H1 (cell line): ENCODE data around the gene SRSF7. TPM values are rescaled to one million over a fixed set of nuclear protein-coding genes. Genes with fewer than 3 reads are reported as not detected.

ENCODE experiments used
- CTCF ChIA-PET: fragments of 300-600 bp; sonication (Branson Sonifier 250); formaldehyde crosslinking; loops from one replicate; lab custom pipeline; 2021; ENCODE audit not compliant: partially characterized antibody; lab: Charles Lee
- POLR2A ChIA-PET: fragments of 300-600 bp; sonication (Branson Sonifier 250); formaldehyde crosslinking; loops from one replicate; lab custom pipeline; 2021; ENCODE audit warnings: inconsistent platforms; ENCODE audit not compliant: partially characterized antibody; lab: Charles Lee
- DNase-seq, 2 experiments: peaks; one replicate each; pipeline versions ENCODE4 v3.0.0 to v3.0.0-alpha.2; 2010 to 2022; ENCODE audit warnings: low spot score in 2 of 2, low read depth in 1 of 2, mixed read lengths in 1 of 2
- FAIRE-seq: peaks from 2 replicates; lab custom pipeline; 2011; peaks lifted over from hg19 to GRCh38; lab: Jason Lieb, UNC
- H2AFZ ChIP-seq: 2 replicates; pipeline ENCODE4 v1.8.1; 2012; ENCODE audit warnings: low read length, inconsistent platforms
- H2AK5ac ChIP-seq: 2 replicates; pipeline ENCODE4 v1.6.1; 2013; ENCODE audit warnings: low read depth, low read length
- H2BK120ac ChIP-seq: replicated peaks from 2 replicates; pipeline ENCODE3; 2013; ENCODE audit warnings: low read depth, low read length, inconsistent platforms
- H2BK12ac ChIP-seq: 2 replicates; pipeline ENCODE4 v1.6.1; 2013; ENCODE audit warnings: low read depth, low read length
- H2BK15ac ChIP-seq: 2 replicates; pipeline ENCODE4 v1.6.1; 2013; ENCODE audit warnings: low read length
- H2BK20ac ChIP-seq: 2 replicates; pipeline ENCODE4 v1.6.1; 2013; ENCODE audit warnings: low read length
- H2BK5ac ChIP-seq: 2 replicates; pipeline ENCODE4 v1.6.1; 2013; ENCODE audit warnings: low read depth, low read length
- H3K14ac ChIP-seq: 2 replicates; pipeline ENCODE4 v1.6.1; 2013; ENCODE audit warnings: inconsistent platforms; ENCODE audit not compliant: insufficient read length
- H3K18ac ChIP-seq: 2 replicates; pipeline ENCODE4 v1.6.1; 2013; ENCODE audit warnings: low read length; ENCODE audit errors: extremely low read depth
- H3K23ac ChIP-seq: 2 replicates; pipeline ENCODE4 v1.6.1; 2013; ENCODE audit warnings: inconsistent platforms; ENCODE audit not compliant: insufficient read length
- H3K23me2 ChIP-seq: 2 replicates; pipeline ENCODE4 v1.6.1; 2013; ENCODE audit warnings: low read depth, low read length
- H3K27ac ChIP-seq: 2 replicates; pipeline ENCODE4 v1.6.1; 2011; ENCODE audit warnings: low read depth, low read length, inconsistent platforms
- H3K27me3 ChIP-seq, 4 experiments: replicated peaks in 1 of 4; 1 replicate in 1 of 4; 2 replicates in 3 of 4; pipeline versions ENCODE4 v1.6.1 to v1.8.1; 2011 to 2013; ENCODE audit warnings: low read length in 3 of 4, mild to moderate bottlenecking in 3 of 4, inconsistent platforms in 2 of 4, mixed read lengths in 2 of 4, moderate library complexity in 1 of 4; ENCODE audit not compliant: control insufficient read depth in 3 of 4, insufficient read depth in 3 of 4; ENCODE audit errors: extremely low read depth in 1 of 4
- H3K36me3 ChIP-seq, 4 experiments: 2 replicates each; pipeline versions ENCODE4 v1.6.1 to v1.8.1; 2011 to 2013; ENCODE audit warnings: mild to moderate bottlenecking in 4 of 4, low read length in 3 of 4, moderate library complexity in 2 of 4, control low read depth in 1 of 4, inconsistent platforms in 1 of 4; ENCODE audit not compliant: insufficient read depth in 4 of 4, control insufficient read depth in 2 of 4
- H3K4ac ChIP-seq: replicated peaks from 2 replicates; pipeline ENCODE3; 2013; ENCODE audit warnings: low read length, low read depth, mixed read lengths, inconsistent platforms; ENCODE audit not compliant: insufficient read length
- H3K4me1 ChIP-seq, 4 experiments: replicated peaks in 1 of 4; 1 replicate in 1 of 4; 2 replicates in 3 of 4; pipeline versions ENCODE4 v1.6.1 to v1.8.1; 2011 to 2013; ENCODE audit warnings: low read length in 3 of 4, inconsistent platforms in 2 of 4, mixed read lengths in 1 of 4; ENCODE audit not compliant: insufficient read depth in 4 of 4, control insufficient read depth in 3 of 4
- H3K4me2 ChIP-seq, 2 experiments: 2 replicates each; pipeline versions ENCODE4 v1.6.1 to v1.8.1; 2011 to 2013; ENCODE audit warnings: low read depth in 2 of 2, low read length in 2 of 2, control low read depth in 1 of 2, inconsistent platforms in 1 of 2, mild to moderate bottlenecking in 1 of 2; ENCODE audit not compliant: insufficient read depth in 1 of 2
- H3K4me3 ChIP-seq, 4 experiments: fragments of 200-600, 300-600 bp in 1 of 4; sonication (generic), shearing (Covaris generic), sonication (Bioruptor Twin) in 1 of 4; 2 replicates each; pipeline versions ENCODE4 v1.5.1 to v1.8.1; 2011 to 2016; ENCODE audit warnings: low read length in 4 of 4, low read depth in 3 of 4, control low read depth in 2 of 4, inconsistent platforms in 2 of 4, mild to moderate bottlenecking in 2 of 4, mixed read lengths in 1 of 4, moderate library complexity in 1 of 4; ENCODE audit not compliant: insufficient read depth in 2 of 4; ENCODE audit errors: extremely low read depth in 1 of 4
- H3K56ac ChIP-seq: replicated peaks from 2 replicates; pipeline ENCODE3; 2013; ENCODE audit warnings: low read depth, mild to moderate bottlenecking, mixed read lengths, low read length, inconsistent platforms; ENCODE audit not compliant: insufficient read length
- H3K79me1 ChIP-seq: 2 replicates; pipeline ENCODE4 v1.6.1; 2013; ENCODE audit warnings: low read depth, low read length, control low read depth
- H3K79me2 ChIP-seq, 2 experiments: 2 replicates each; pipeline versions ENCODE4 v1.6.1 to v1.8.1; 2012 to 2013; ENCODE audit warnings: low read length in 2 of 2, mild to moderate bottlenecking in 2 of 2, inconsistent platforms in 1 of 2; ENCODE audit not compliant: insufficient read depth in 2 of 2, control insufficient read depth in 1 of 2
- H3K9ac ChIP-seq, 4 experiments: replicated peaks in 1 of 4; 1 replicate in 1 of 4; 2 replicates in 3 of 4; pipeline versions ENCODE4 v1.6.1 to v1.8.1; 2011 to 2013; ENCODE audit warnings: low read depth in 3 of 4, low read length in 3 of 4, control low read depth in 2 of 4, mild to moderate bottlenecking in 2 of 4, moderate library complexity in 2 of 4, inconsistent platforms in 1 of 4; ENCODE audit errors: extremely low read depth in 1 of 4
- H3K9me3 ChIP-seq, 2 experiments: 2 replicates each; pipeline versions ENCODE4 v1.6.1 to v1.8.1; 2012 to 2013; ENCODE audit warnings: mild to moderate bottlenecking in 2 of 2, moderate library complexity in 2 of 2, control low read depth in 1 of 2, inconsistent platforms in 1 of 2, low read depth in 1 of 2, low read length in 1 of 2, mixed read lengths in 1 of 2; ENCODE audit not compliant: insufficient read depth in 2 of 2
- H4K20me1 ChIP-seq, 2 experiments: replicated peaks in 1 of 2; 2 replicates each; pipeline versions ENCODE3 to v1.8.1; 2011 to 2013; ENCODE audit warnings: inconsistent platforms in 2 of 2, low read length in 2 of 2, mild to moderate bottlenecking in 1 of 2; ENCODE audit not compliant: insufficient read depth in 2 of 2, control insufficient read depth in 1 of 2
- H4K5ac ChIP-seq: 2 replicates; pipeline ENCODE4 v1.6.1; 2013; ENCODE audit warnings: low read length, low read depth, mixed read lengths, inconsistent platforms; ENCODE audit not compliant: insufficient read length
- H4K8ac ChIP-seq: 2 replicates; pipeline ENCODE4 v1.8.0; 2013; ENCODE audit warnings: mild to moderate bottlenecking, moderate library complexity, low read length, inconsistent platforms; ENCODE audit not compliant: insufficient read depth; ENCODE audit errors: extremely low read depth
- H4K91ac ChIP-seq: replicated peaks from 2 replicates; pipeline ENCODE3; 2013; ENCODE audit warnings: low read length, mixed read lengths, inconsistent platforms; ENCODE audit not compliant: insufficient read length
- CTBP2 ChIP-seq: IDR thresholded peaks from 2 replicates; pipeline ENCODE4 v1.7.0; 2011; ENCODE audit warnings: borderline replicate concordance, mild to moderate bottlenecking, moderate library complexity, mixed read lengths, low read length; ENCODE audit not compliant: insufficient read depth, insufficient read length
- HDAC2 ChIP-seq, 2 experiments: fragments of 300-600 bp in 1 of 2; sonication (generic) in 1 of 2; IDR thresholded peaks; 2 replicates each; pipeline ENCODE4 v1.6.1; 2011 to 2012; ENCODE audit warnings: low read depth in 2 of 2, low read length in 2 of 2, mild to moderate bottlenecking in 2 of 2, moderate library complexity in 2 of 2, borderline replicate concordance in 1 of 2, inconsistent platforms in 1 of 2
- JUN ChIP-seq: IDR thresholded peaks from 2 replicates; pipeline ENCODE4 v1.6.1; 2011; ENCODE audit warnings: low read depth, mild to moderate bottlenecking, improper control_type of control experiment, low read length
- RAD21 ChIP-seq, 2 experiments: IDR thresholded peaks in 1 of 2; conservative IDR thresholded peaks in 1 of 2; 2 replicates each; pipeline ENCODE4 v1.6.1; 2011; ENCODE audit warnings: low read depth in 2 of 2, low read length in 2 of 2, improper control_type of control experiment in 1 of 2, inconsistent platforms in 1 of 2, mild to moderate bottlenecking in 1 of 2, moderate library complexity in 1 of 2
- SP1 ChIP-seq: IDR thresholded peaks from 2 replicates; pipeline ENCODE4 v1.6.1; 2011; ENCODE audit warnings: low read depth, low read length
- SUZ12 ChIP-seq: fragments of 200-600 bp; sonication (generic); IDR thresholded peaks from 2 replicates; pipeline ENCODE4 v1.6.1; 2012; ENCODE audit warnings: mild to moderate bottlenecking, inconsistent platforms, low read length, moderate library complexity, mixed read lengths
- TEAD4 ChIP-seq: IDR thresholded peaks from 2 replicates; pipeline ENCODE4 v1.6.1; 2012; ENCODE audit warnings: low read depth, low read length, inconsistent platforms, mixed read lengths
- YY1 ChIP-seq: IDR thresholded peaks from 2 replicates; pipeline ENCODE4 v1.6.1; 2011; ENCODE audit warnings: low read depth, mild to moderate bottlenecking, low read length
- WGBS, 2 experiments: shearing (Covaris generic) in 1 of 2; methylation state at CpG; one replicate each; pipeline versions ENCODE4 v1.1.6 to v1.1.7; 2013 to 2015; ENCODE audit warnings: low lambda C conversion rate in 2 of 2, mixed read lengths in 2 of 2, inconsistent platforms in 1 of 2, low coverage in 1 of 2, missing lambda C conversion rate in 1 of 2; ENCODE audit not compliant: insufficient replicate concordance in 2 of 2, insufficient coverage in 1 of 2, insufficient read length in 1 of 2; ENCODE audit errors: extremely low coverage in 1 of 2, missing lambda C conversion rate in 1 of 2; 5-methylcytosine and 5-hydroxymethylcytosine counted together
- polyA plus RNA-seq, 7 experiments: library from polyadenylated mRNA; depleted of rRNA in 3 of 7; stranded (reverse) in 5 of 7; unstranded in 2 of 7; fragments of >200 nt in 5 of 7; fragments of 200-250 nt in 2 of 7; gene quantifications; 1 replicate in 5 of 7; 2 replicates in 1 of 7; 4 replicates in 1 of 7; pipeline versions ENCODE4 v1.2.1 to v1.2.3, GENCODE V29; 2011 to 2013; ENCODE audit warnings: missing spikeins in 2 of 7, mixed read lengths in 2 of 7
- total RNA-seq: library from RNA; stranded (reverse); fragmentation: NEBNext Ultra II Directional; extraction: Animal tissue kit (Norgen Biotek cat#: 25700); gene quantifications from 2 replicates; pipeline ENCODE4 v1.2.1, GENCODE V29; 2021
- TF ChIP-seq, protein P1 (sequence below): IDR thresholded peaks from 2 replicates; pipeline ENCODE4 v1.6.1; 2011; ENCODE audit warnings: low read length, improper control_type of control experiment

SRSF7 gene
- total and polyA plus RNA-seq, 2 of the 8 experiments (the other 6 are each of a cell fraction or from before 2014, with no cell fraction given) = 370 to 415 TPM

DNA sequence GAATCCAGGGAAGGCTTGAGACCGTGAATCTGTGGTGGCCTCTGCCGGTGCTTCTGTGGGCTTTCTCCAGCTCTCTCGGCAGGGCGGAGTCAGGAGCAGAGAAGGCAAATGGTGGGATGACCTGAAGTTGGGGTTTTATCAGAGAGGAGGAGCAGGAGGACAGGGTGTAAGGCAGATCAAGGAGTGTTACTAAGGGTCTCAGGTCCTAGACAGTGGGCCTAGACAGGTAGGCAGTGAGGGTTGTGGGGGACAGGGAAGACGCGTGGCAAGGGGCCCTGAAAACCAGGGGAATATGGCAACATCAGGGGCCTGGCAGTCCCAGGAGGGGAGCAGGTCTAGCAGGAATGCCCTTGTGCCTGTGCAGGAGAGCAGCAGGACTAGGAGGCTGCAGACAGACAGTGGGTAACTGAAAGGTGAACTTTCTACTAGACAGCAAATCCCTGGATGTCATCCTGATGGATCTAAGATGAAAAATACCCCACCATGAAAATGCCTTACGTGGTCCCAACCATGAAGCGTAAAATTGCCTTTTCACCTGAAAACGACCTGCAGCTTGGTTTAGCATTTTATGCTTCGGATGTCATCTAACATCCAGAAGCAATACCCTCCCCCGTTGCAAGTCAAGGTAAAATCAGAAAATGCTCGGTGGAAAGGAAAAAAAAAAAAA, 42.1 kb downstream of the SRSF7 start:
- Histone ChIP-seq H3K14ac (no peak overlapping the region), H3K18ac (peak overlapping the region; percentile 19; the same call in 1 of the 2 replicates), H3K4me3 (no peak overlapping the region), H3K23me2 (peaks cover 3% of the 10 kb centered on the region; the same call in 1 of the 2 replicates), H3K27me3 (no peaks in the 10 kb centered on the region), H2BK120ac (no peak overlapping the region), H2AK5ac (no peak overlapping the region), H2BK5ac (no peak overlapping the region), H3K9me3 (0 out of 4 replicates have a peak, but pooled peaks cover 0 to 3% of the 10 kb centered on the region in 2 experiments), H4K91ac (no peak overlapping the region), H4K8ac (peak overlapping the region; percentile 57; the same call in 1 of the 2 replicates), H3K79me1 (no peaks in the 10 kb centered on the region), H3K9ac (no peak overlapping the region; a peak in 1 of 7 replicates), H3K4me1 (peaks cover 0 to 7% (median 3%) of the 10 kb centered on the region in 4 experiments; a peak in 3 of 7 replicates), H4K5ac (no peak overlapping the region), H3K36me3 (no peaks in the 10 kb centered on the region; a peak in 1 of 8 replicates), H2BK20ac (no peak overlapping the region), H2AFZ (no peak overlapping the region), H3K27ac (no peak overlapping the region), H3K4ac (no peak overlapping the region), H3K23ac (no peak overlapping the region), H2BK15ac (no peak overlapping the region), H2BK12ac (no peak overlapping the region), H3K4me2 (no peak overlapping the region), H3K79me2 (no peaks in the 10 kb centered on the region), H3K56ac (no peak overlapping the region), H4K20me1 (peaks cover 0 to 1% of the 10 kb centered on the region in 2 experiments)
- POLR2A ChIA-PET = interaction anchor here (0.6 kb wide), 1 partner anchor 180 kb away, joined by 3 read pairs; no protein-coding TSS in a partner anchor
- 82% methylated on average over 11 of the region's 12 CpGs; no CpG with 5 or more reads in 1 of the 2 experiments for WGBS, 2 experiments
- DNase-seq (peak in 1 of 2 experiments; percentile 48), FAIRE-seq (no peak)
- CTCF ChIA-PET = interaction anchor here (0.6 to 1.5 kb wide), 5 partner anchors 9 to 1771 kb away, joined by 3 to 5 read pairs (median 3); no protein-coding TSS in a partner anchor
- TF ChIP-seq SUZ12 = no peak
- TF ChIP-seq HDAC2 (IDR thresholded peaks at IDR 0.05; ENCODE audit: borderline replicate concordance in 1 of 2, low read depth in 2 of 2, low read length in 2 of 2) = no peak
- no peak for TF ChIP-seq JUN
- no peak for TF ChIP-seq TEAD4
- TF ChIP-seq RAD21 (IDR thresholded peaks at IDR 0.05 in 1 of 2, conservative IDR thresholded peaks at IDR 0.05 in 1 of 2; ENCODE audit: low read depth in 2 of 2, low read length in 2 of 2) = peak in 1 of 2 experiments; percentile 29; a peak in 1 of 4 replicates
- no peak for TF ChIP-seq SP1
- TF ChIP-seq, protein P1, sequence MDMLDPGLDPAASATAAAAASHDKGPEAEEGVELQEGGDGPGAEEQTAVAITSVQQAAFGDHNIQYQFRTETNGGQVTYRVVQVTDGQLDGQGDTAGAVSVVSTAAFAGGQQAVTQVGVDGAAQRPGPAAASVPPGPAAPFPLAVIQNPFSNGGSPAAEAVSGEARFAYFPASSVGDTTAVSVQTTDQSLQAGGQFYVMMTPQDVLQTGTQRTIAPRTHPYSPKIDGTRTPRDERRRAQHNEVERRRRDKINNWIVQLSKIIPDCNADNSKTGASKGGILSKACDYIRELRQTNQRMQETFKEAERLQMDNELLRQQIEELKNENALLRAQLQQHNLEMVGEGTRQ = no peak
- TF ChIP-seq CTBP2 = no peak
- TF ChIP-seq YY1 = 0 out of 2 replicates have a peak, but pooled peaks have one; percentile 5
